SK-N-SH treated with all-trans-retinoic acid at 6 μM for 48 hours (cell line): Measurements from ENCODE around the gene SPANXN2.

Source experiments
- ATAC-seq: fragments of 200-7000 bp; cut with Tn5 transposase; 3 replicates; pipeline ENCODE4 v1.9.1; 2020; ENCODE audit warnings: mild to moderate bottlenecking, moderate library complexity
- ARNTL ChIP-seq: fragments of 450-650 bp; formaldehyde crosslinking; IDR thresholded peaks from 2 replicates; pipeline ENCODE4 v1.5.0; 2020; ENCODE audit warnings: low read depth, mild to moderate bottlenecking, moderate library complexity, borderline replicate concordance
- BACH2 ChIP-seq: fragments of 250-450 bp; sonication (Bioruptor Pico); IDR thresholded peaks from 2 replicates; pipeline ENCODE4 v1.9.0; 2021; ENCODE audit warnings: mild to moderate bottlenecking, borderline replicate concordance
- CREB5 ChIP-seq: fragments of 250-450 bp; sonication (Bioruptor Pico); IDR thresholded peaks from 2 replicates; pipeline ENCODE4 v1.5.1; 2020; ENCODE audit warnings: low read depth, mild to moderate bottlenecking, moderate library complexity
- CSDC2 ChIP-seq: fragments of 250-450 bp; sonication (Bioruptor Pico); IDR thresholded peaks from 2 replicates; pipeline ENCODE4 v1.5.0; 2020; ENCODE audit warnings: mild to moderate bottlenecking, moderate library complexity
- ESRRG ChIP-seq: fragments of 250-450 bp; sonication (Bioruptor Pico); IDR thresholded peaks from 2 replicates; pipeline ENCODE4 v1.6.1; 2021; ENCODE audit warnings: mild to moderate bottlenecking
- GLIS3 ChIP-seq: fragments of 250-450 bp; sonication (Bioruptor Pico); IDR thresholded peaks from 2 replicates; pipeline ENCODE4 v1.5.0; 2020; ENCODE audit warnings: mild to moderate bottlenecking, moderate library complexity
- ISL1 ChIP-seq: fragments of 250-450 bp; sonication (Bioruptor Pico); IDR thresholded peaks from 2 replicates; pipeline ENCODE4 v2.1.2; 2022; ENCODE audit warnings: mild to moderate bottlenecking, moderate library complexity
- OSR1 ChIP-seq: fragments of 250-450 bp; sonication (Bioruptor Pico); IDR thresholded peaks from 2 replicates; pipeline ENCODE4 v1.8.0; 2022; ENCODE audit warnings: moderate library complexity, mild to moderate bottlenecking, inconsistent platforms
- POU6F1 ChIP-seq: fragments of 250-450 bp; sonication (Bioruptor Pico); IDR thresholded peaks from 2 replicates; pipeline ENCODE4 v1.8.0; 2021; ENCODE audit warnings: low read depth, mild to moderate bottlenecking, moderate library complexity, borderline replicate concordance
- PPARA ChIP-seq: fragments of 250-450 bp; sonication (Bioruptor Pico); IDR thresholded peaks from 2 replicates; pipeline ENCODE4 v1.5.0; 2020; ENCODE audit warnings: mild to moderate bottlenecking, borderline replicate concordance
- RARB ChIP-seq: fragments of 250-450 bp; sonication (Bioruptor Pico); IDR thresholded peaks from 2 replicates; pipeline ENCODE4 v1.8.0; 2021; ENCODE audit warnings: mild to moderate bottlenecking, moderate library complexity
- SNAI2 ChIP-seq: fragments of 250-450 bp; sonication (Bioruptor Pico); IDR thresholded peaks from 2 replicates; pipeline ENCODE4 v1.5.0; 2020; ENCODE audit warnings: mild to moderate bottlenecking, moderate library complexity
- TCF4 ChIP-seq: fragments of 250-450 bp; sonication (Bioruptor Pico); IDR thresholded peaks from 2 replicates; pipeline ENCODE4 v1.8.0; 2021; ENCODE audit warnings: mild to moderate bottlenecking, moderate library complexity, borderline replicate concordance
- TOX ChIP-seq: fragments of 250-450 bp; sonication (Bioruptor Pico); IDR thresholded peaks from 2 replicates; pipeline ENCODE4 v1.8.0; 2021; ENCODE audit warnings: mild to moderate bottlenecking, moderate library complexity, borderline replicate concordance
- ZC3H10 ChIP-seq: fragments of 250-450 bp; sonication (Bioruptor Pico); IDR thresholded peaks from 2 replicates; pipeline ENCODE4 v1.5.1; 2021; ENCODE audit warnings: mild to moderate bottlenecking, moderate library complexity
- ZFP3 ChIP-seq: fragments of 250-450 bp; sonication (Bioruptor Pico); IDR thresholded peaks from 2 replicates; pipeline ENCODE4 v1.5.0; 2020; ENCODE audit warnings: mild to moderate bottlenecking, moderate library complexity
- ZFP30 ChIP-seq: fragments of 450-650 bp; formaldehyde crosslinking; IDR thresholded peaks from 2 replicates; pipeline ENCODE4 v1.5.0; 2022; ENCODE audit warnings: mild to moderate bottlenecking, moderate library complexity
- ZNF565 ChIP-seq: fragments of 450-650 bp; formaldehyde crosslinking; conservative IDR thresholded peaks from 2 replicates; pipeline ENCODE4 v1.5.0; 2020; ENCODE audit warnings: low read depth, mild to moderate bottlenecking, moderate library complexity
- ZNF70 ChIP-seq: fragments of 450-650 bp; formaldehyde crosslinking; IDR thresholded peaks from 2 replicates; pipeline ENCODE4 v1.5.0; 2020; ENCODE audit warnings: mild to moderate bottlenecking, moderate library complexity
- ZNF8 ChIP-seq: fragments of 450-650 bp; formaldehyde crosslinking; IDR thresholded peaks from 2 replicates; pipeline ENCODE4 v1.5.0; 2020; ENCODE audit warnings: mild to moderate bottlenecking, moderate library complexity
- TF ChIP-seq, protein P1 (sequence below): fragments of 250-450 bp; sonication (Bioruptor Pico); IDR thresholded peaks from 2 replicates; pipeline ENCODE4 v1.5.0; 2020; ENCODE audit warnings: mild to moderate bottlenecking, moderate library complexity

SPANXN2 gene

DNA sequence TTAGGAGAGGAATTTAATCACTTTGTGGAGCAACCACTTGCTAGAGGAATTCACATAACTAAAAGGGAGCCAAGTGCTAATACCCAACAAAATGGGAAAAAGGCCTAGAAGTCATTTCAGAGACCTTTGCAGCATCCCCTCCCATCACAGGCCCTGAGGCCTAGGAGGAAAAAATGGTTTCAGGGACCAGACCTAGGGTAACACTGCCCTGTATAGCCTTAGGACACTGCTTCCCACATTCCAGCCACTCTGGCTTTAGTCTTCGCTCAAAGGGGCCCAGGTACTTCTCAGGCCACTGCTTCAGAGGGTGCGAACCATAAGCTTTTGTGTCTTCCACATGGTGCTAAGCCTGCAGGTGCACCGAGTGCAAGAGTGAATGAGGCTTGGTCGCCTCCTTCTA, 19.1 kb downstream of the SPANXN2 start (continued):
- no peak for TF ChIP-seq CREB5 (CRISPR knock-in tag)

- TF ChIP-seq ARNTL (CRISPR knock-in tag) (no peak), ZC3H10 (no peak), CSDC2 (CRISPR knock-in tag) (no peak), SNAI2 (no peak), POU6F1 (no peak), ZNF565 (CRISPR knock-in tag) (no peak)
- TF ChIP-seq, protein P1, sequence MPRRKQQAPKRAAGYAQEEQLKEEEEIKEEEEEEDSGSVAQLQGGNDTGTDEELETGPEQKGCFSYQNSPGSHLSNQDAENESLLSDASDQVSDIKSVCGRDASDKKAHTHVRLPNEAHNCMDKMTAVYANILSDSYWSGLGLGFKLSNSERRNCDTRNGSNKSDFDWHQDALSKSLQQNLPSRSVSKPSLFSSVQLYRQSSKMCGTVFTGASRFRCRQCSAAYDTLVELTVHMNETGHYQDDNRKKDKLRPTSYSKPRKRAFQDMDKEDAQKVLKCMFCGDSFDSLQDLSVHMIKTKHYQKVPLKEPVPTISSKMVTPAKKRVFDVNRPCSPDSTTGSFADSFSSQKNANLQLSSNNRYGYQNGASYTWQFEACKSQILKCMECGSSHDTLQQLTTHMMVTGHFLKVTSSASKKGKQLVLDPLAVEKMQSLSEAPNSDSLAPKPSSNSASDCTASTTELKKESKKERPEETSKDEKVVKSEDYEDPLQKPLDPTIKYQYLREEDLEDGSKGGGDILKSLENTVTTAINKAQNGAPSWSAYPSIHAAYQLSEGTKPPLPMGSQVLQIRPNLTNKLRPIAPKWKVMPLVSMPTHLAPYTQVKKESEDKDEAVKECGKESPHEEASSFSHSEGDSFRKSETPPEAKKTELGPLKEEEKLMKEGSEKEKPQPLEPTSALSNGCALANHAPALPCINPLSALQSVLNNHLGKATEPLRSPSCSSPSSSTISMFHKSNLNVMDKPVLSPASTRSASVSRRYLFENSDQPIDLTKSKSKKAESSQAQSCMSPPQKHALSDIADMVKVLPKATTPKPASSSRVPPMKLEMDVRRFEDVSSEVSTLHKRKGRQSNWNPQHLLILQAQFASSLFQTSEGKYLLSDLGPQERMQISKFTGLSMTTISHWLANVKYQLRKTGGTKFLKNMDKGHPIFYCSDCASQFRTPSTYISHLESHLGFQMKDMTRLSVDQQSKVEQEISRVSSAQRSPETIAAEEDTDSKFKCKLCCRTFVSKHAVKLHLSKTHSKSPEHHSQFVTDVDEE (CRISPR knock-in tag), result no peak
- ATAC-seq, result no peak
Observed at GRCh38 chrX:143694885-143695284, 25.7 kb downstream of the SPANXN2 start.

GRCh38 chrX:143683486-143683885, 37.1 kb downstream of the SPANXN2 start:
- TF ChIP-seq, protein P1 (CRISPR knock-in tag), result no peak
- TF ChIP-seq ZNF8 (CRISPR knock-in tag) (no peak), CSDC2 (CRISPR knock-in tag) (no peak), CREB5 (CRISPR knock-in tag) (no peak), RARB (no peak), ISL1 (CRISPR knock-in tag) (no peak), ZFP30 (CRISPR knock-in tag) (no peak), ZFP3 (CRISPR knock-in tag) (no peak), ZC3H10 (no peak), TOX (CRISPR knock-in tag) (no peak), ZNF565 (CRISPR knock-in tag) (no peak), ESRRG (CRISPR knock-in tag) (no peak), BACH2 (CRISPR knock-in tag) (no peak), TCF4 (no peak), OSR1 (CRISPR knock-in tag) (no peak), ARNTL (CRISPR knock-in tag) (no peak), SNAI2 (no peak)
- no peak for ATAC-seq

DNA sequence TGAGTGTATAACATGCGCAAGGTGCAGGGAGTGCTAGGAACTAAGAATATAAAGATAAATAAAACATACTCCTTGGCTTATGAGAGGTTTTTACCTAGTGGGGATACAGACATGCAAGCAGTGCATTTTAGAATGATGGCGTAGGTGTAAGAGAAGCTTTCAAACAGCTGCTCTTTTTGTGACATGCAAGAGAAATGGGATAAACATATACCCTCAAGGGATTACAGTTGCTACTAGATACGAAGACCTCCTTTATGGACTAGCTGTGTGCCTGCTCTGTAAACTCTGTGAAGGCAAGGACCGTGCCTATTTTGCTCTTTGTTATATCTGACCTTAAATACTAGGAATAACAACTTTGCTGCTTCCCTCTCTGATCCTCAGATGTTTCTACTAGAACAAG, 45.6 kb downstream of the SPANXN2 start:
- no peak for ATAC-seq
- TF ChIP-seq ARNTL (CRISPR knock-in tag) (no peak), TOX (CRISPR knock-in tag) (no peak), CSDC2 (CRISPR knock-in tag) (no peak), SNAI2 (no peak), ZNF565 (CRISPR knock-in tag) (no peak), ZNF70 (CRISPR knock-in tag) (no peak), ZFP30 (CRISPR knock-in tag) (no peak), POU6F1 (no peak), PPARA (no peak), GLIS3 (CRISPR knock-in tag) (no peak)
- TF ChIP-seq, protein P1 (CRISPR knock-in tag), result no peak
